GM21515 (cell line): ENCODE results near the gene DUXA.

Experiments
- ATAC-seq: cut with Tn5 transposase; IDR thresholded peaks from one replicate; pipeline ENCODE4 v1.9.1; 2021; ENCODE audit not compliant: unreplicated experiment

Gene DUXA

GRCh38 chr19:57106722-57107235 is 60.5 kb downstream of the DUXA start:
- ATAC-seq, result no peak

GRCh38 chr19:57105976-57106721 is 61.1 kb downstream of the DUXA start:
- ATAC-seq, result no peak
